ENCODE measurements around the gene IGF2BP2. TPM values are rescaled to one million over a fixed set of nuclear protein-coding genes. Genes with fewer than 3 reads are reported as not detected.

The IGF2BP2 gene
- total and polyA plus RNA-seq, 2 of the 8 experiments (the other 6 are each of a cell fraction or from before 2014, with no cell fraction given) = 7.4 to 121 TPM

GRCh38 chr3:185827595-185828344 lies 2.9 kb upstream of the IGF2BP2 start:
- H3K36me3 ChIP-seq (ENCODE audit: control insufficient read depth in 2 of 4, insufficient read depth in 4 of 4, low read length in 3 of 4) = peaks cover 2 to 41% (median 14%) of the 10 kb centered on the region in 4 experiments; a peak in 7 of 8 replicates
- no peak overlapping the region for H2AK5ac ChIP-seq (ENCODE audit: low read depth, low read length)
- H2AFZ ChIP-seq (ENCODE audit: low read length) = no peak overlapping the region
- POLR2A ChIA-PET (ENCODE audit: partially characterized antibody) = interaction anchor here (2.0 kb wide), 1 partner anchor 12 kb away, joined by 6 read pairs; no protein-coding TSS in a partner anchor
- H3K23me2 ChIP-seq (ENCODE audit: low read depth, low read length) = peaks cover 14% of the 10 kb centered on the region; the same call in 1 of the 2 replicates
- H2BK12ac ChIP-seq (ENCODE audit: low read depth, low read length) = no peak overlapping the region
- no peak overlapping the region for H3K14ac ChIP-seq (ENCODE audit: insufficient read length)
- peaks cover 0 to 6% (median 4%) of the 10 kb centered on the region in 4 experiments; a peak in 4 of 7 replicates for H3K27me3 ChIP-seq (replicated peaks in 1 of 4; ENCODE audit: control insufficient read depth in 3 of 4, extremely low read depth in 1 of 4, insufficient read depth in 3 of 4, low read length in 3 of 4)
- no peak overlapping the region; a peak in 1 of 4 replicates for H3K4me2 ChIP-seq (ENCODE audit: insufficient read depth in 1 of 2, low read depth in 2 of 2, low read length in 2 of 2)
- no peak overlapping the region for H2BK15ac ChIP-seq (ENCODE audit: low read length)
- H4K5ac ChIP-seq (ENCODE audit: insufficient read length, low read depth, low read length) = no peak overlapping the region
- H2BK120ac ChIP-seq (replicated peaks; ENCODE audit: low read depth, low read length) = no peak overlapping the region
- WGBS, 2 experiments (ENCODE audit: extremely low coverage in 1 of 2, insufficient coverage in 1 of 2, insufficient read length in 1 of 2, insufficient replicate concordance in 2 of 2, low coverage in 1 of 2, low lambda C conversion rate in 2 of 2, missing lambda C conversion rate in 1 of 2) = 90% methylated on average over 10 of the region's 10 CpGs; no CpG with 5 or more reads in 1 of the 2 experiments
- H3K79me2 ChIP-seq (ENCODE audit: control insufficient read depth in 1 of 2, insufficient read depth in 2 of 2, low read length in 2 of 2) = peaks cover 0 to 46% of the 10 kb centered on the region in 2 experiments; a peak in 3 of 4 replicates
- H3K18ac ChIP-seq (ENCODE audit: extremely low read depth, low read length) = no peak overlapping the region
- H3K4ac ChIP-seq (replicated peaks; ENCODE audit: insufficient read length, low read depth, low read length) = no peak overlapping the region
- H3K4me3 ChIP-seq (ENCODE audit: extremely low read depth in 1 of 4, insufficient read depth in 2 of 4, low read depth in 3 of 4, low read length in 4 of 4) = no peak overlapping the region
- peaks cover 3 to 6% (median 5%) of the 10 kb centered on the region in 4 experiments; a peak in 6 of 7 replicates for H3K4me1 ChIP-seq (replicated peaks in 1 of 4; ENCODE audit: control insufficient read depth in 3 of 4, insufficient read depth in 4 of 4, low read length in 3 of 4)
- H3K79me1 ChIP-seq (ENCODE audit: low read depth, low read length) = peaks cover 5% of the 10 kb centered on the region; the same call in 1 of the 2 replicates
- H4K8ac ChIP-seq (ENCODE audit: extremely low read depth, insufficient read depth, low read length) = no peak overlapping the region
- DNase-seq (ENCODE audit: low read depth in 1 of 2, low spot score in 2 of 2) = no peak
- no peak overlapping the region for H2BK5ac ChIP-seq (ENCODE audit: low read depth, low read length)
- no peak overlapping the region for H2BK20ac ChIP-seq (ENCODE audit: low read length)
- H4K20me1 ChIP-seq (replicated peaks in 1 of 2; ENCODE audit: control insufficient read depth in 1 of 2, insufficient read depth in 2 of 2, low read length in 2 of 2) = peaks cover 0 to 5% of the 10 kb centered on the region in 2 experiments
- H3K23ac ChIP-seq (ENCODE audit: insufficient read length) = no peak overlapping the region
- CTCF ChIA-PET (ENCODE audit: partially characterized antibody) = interaction anchor here (1.6 kb wide), 1 partner anchor 39 kb away, joined by 3 read pairs; no protein-coding TSS in a partner anchor
- no peak overlapping the region for H3K9ac ChIP-seq (replicated peaks in 1 of 4; ENCODE audit: extremely low read depth in 1 of 4, low read depth in 3 of 4, low read length in 3 of 4)
- H3K27ac ChIP-seq (ENCODE audit: low read depth, low read length) = no peak overlapping the region
- no peak overlapping the region for H3K56ac ChIP-seq (replicated peaks; ENCODE audit: insufficient read length, low read depth, low read length)
- no peak for FAIRE-seq
- no peak overlapping the region for H4K91ac ChIP-seq (replicated peaks; ENCODE audit: insufficient read length, low read length)
- peaks cover 35 to 38% of the 10 kb centered on the region in 2 experiments for H3K9me3 ChIP-seq (ENCODE audit: insufficient read depth in 2 of 2, low read depth in 1 of 2, low read length in 1 of 2)
- TF ChIP-seq POLR2AphosphoS5 (IDR thresholded peaks at IDR 0.05; ENCODE audit: low read depth, low read length) = no peak
- TF ChIP-seq RNF2 (IDR thresholded peaks at IDR 0.05; ENCODE audit: borderline replicate concordance, low read depth, low read length, missing control alignments, poor library complexity, severe bottlenecking) = no peak
- TF ChIP-seq TBP (IDR thresholded peaks at IDR 0.05; ENCODE audit: low read depth, low read length) = no peak
- TF ChIP-seq GTF2F1 (IDR thresholded peaks at IDR 0.05; ENCODE audit: borderline replicate concordance, low read depth, low read length) = no peak
- no peak for TF ChIP-seq JUN (IDR thresholded peaks at IDR 0.05; ENCODE audit: low read depth, low read length)
- no peak for TF ChIP-seq EZH2 (IDR thresholded peaks at IDR 0.05; ENCODE audit: low read depth, low read length, severe bottlenecking)
- TF ChIP-seq GABPA (IDR thresholded peaks at IDR 0.05; ENCODE audit: borderline replicate concordance, insufficient read depth, low read length) = no peak
- no peak for TF ChIP-seq USF2 (IDR thresholded peaks at IDR 0.05; ENCODE audit: low read length)
- no peak for TF ChIP-seq TAF1 (IDR thresholded peaks at IDR 0.05; ENCODE audit: low read depth, low read length)
- no peak for TF ChIP-seq TEAD4 (IDR thresholded peaks at IDR 0.05; ENCODE audit: low read depth, low read length)

Data from H1 (cell line).